WTC11 (cell line): ENCODE measurements around the gene PDZK1.
"Not testable (repeated sequence)": the region's sequence is repeated elsewhere in the genome, so short reads cannot be mapped to it uniquely, and the experiment has no call there.

Experiments used
- JUN ChIP-seq: sonication (generic); formaldehyde crosslinking; IDR thresholded peaks from 2 replicates; pipeline ENCODE4 v1.8.0; 2023; ENCODE audit warnings: mild to moderate bottlenecking, missing genetic modification reagents
- MXD4 ChIP-seq: fragments of 250-450 bp; sonication (Bioruptor Pico); IDR thresholded peaks from 2 replicates; pipeline ENCODE4 v1.8.0; 2021; ENCODE audit warnings: mild to moderate bottlenecking, moderate library complexity, borderline replicate concordance
- NR2C2 ChIP-seq: sonication (generic); formaldehyde crosslinking; IDR thresholded peaks from 2 replicates; pipeline ENCODE4 v1.8.0; 2022; ENCODE audit warnings: mild to moderate bottlenecking, missing genetic modification reagents
- SP1 ChIP-seq: sonication (generic); formaldehyde crosslinking; conservative IDR thresholded peaks from 2 replicates; pipeline ENCODE4 v1.8.1; 2022; ENCODE audit warnings: missing genetic modification reagents
- USF2 ChIP-seq: sonication (generic); formaldehyde crosslinking; IDR thresholded peaks from 2 replicates; pipeline ENCODE4 v1.8.1; 2023; ENCODE audit warnings: mild to moderate bottlenecking, missing genetic modification reagents, moderate library complexity
- ZSCAN18 ChIP-seq: fragments of 250-450 bp; sonication (Bioruptor Pico); IDR thresholded peaks from 2 replicates; pipeline ENCODE4 v2.1.2; 2022; ENCODE audit warnings: mild to moderate bottlenecking, moderate library complexity
- TF ChIP-seq, protein P1 (sequence below): fragments of 200-600 bp; IDR thresholded peaks from 2 replicates; pipeline ENCODE4 v1.8.0; 2022; ENCODE audit warnings: antibody characterized with exemption
- TF ChIP-seq, protein P2 (sequence below): fragments of 250-450 bp; sonication (Bioruptor Pico); conservative IDR thresholded peaks from 2 replicates; pipeline ENCODE4 v1.9.0; 2021; ENCODE audit warnings: mild to moderate bottlenecking
- TF ChIP-seq, protein P3 (sequence below): sonication (generic); formaldehyde crosslinking; IDR thresholded peaks from 2 replicates; pipeline ENCODE4 v1.8.1; 2023; ENCODE audit warnings: mild to moderate bottlenecking, missing genetic modification reagents, borderline replicate concordance

DNA sequence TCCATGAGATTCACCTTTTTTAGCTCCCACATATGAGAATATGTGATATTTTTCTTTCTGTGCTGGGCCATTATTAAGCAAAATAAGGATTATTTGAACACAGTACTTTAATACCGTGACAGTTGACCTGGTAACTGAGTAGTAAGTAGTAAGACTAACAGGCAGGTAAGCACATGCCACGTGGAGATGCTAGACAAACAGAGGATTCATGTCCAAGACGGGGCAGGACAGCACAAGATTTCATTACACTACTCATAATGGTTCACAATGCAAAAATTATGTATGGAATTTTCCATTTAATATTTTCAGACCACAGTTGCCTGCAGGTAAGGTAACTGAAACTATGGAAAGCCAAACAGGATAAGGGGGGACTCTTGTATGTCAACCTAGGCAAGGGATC, 22.3 kb downstream of the PDZK1 start:
- TF ChIP-seq, protein P1, sequence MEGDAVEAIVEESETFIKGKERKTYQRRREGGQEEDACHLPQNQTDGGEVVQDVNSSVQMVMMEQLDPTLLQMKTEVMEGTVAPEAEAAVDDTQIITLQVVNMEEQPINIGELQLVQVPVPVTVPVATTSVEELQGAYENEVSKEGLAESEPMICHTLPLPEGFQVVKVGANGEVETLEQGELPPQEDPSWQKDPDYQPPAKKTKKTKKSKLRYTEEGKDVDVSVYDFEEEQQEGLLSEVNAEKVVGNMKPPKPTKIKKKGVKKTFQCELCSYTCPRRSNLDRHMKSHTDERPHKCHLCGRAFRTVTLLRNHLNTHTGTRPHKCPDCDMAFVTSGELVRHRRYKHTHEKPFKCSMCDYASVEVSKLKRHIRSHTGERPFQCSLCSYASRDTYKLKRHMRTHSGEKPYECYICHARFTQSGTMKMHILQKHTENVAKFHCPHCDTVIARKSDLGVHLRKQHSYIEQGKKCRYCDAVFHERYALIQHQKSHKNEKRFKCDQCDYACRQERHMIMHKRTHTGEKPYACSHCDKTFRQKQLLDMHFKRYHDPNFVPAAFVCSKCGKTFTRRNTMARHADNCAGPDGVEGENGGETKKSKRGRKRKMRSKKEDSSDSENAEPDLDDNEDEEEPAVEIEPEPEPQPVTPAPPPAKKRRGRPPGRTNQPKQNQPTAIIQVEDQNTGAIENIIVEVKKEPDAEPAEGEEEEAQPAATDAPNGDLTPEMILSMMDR: not testable (repeated sequence)
- TF ChIP-seq, protein P2, sequence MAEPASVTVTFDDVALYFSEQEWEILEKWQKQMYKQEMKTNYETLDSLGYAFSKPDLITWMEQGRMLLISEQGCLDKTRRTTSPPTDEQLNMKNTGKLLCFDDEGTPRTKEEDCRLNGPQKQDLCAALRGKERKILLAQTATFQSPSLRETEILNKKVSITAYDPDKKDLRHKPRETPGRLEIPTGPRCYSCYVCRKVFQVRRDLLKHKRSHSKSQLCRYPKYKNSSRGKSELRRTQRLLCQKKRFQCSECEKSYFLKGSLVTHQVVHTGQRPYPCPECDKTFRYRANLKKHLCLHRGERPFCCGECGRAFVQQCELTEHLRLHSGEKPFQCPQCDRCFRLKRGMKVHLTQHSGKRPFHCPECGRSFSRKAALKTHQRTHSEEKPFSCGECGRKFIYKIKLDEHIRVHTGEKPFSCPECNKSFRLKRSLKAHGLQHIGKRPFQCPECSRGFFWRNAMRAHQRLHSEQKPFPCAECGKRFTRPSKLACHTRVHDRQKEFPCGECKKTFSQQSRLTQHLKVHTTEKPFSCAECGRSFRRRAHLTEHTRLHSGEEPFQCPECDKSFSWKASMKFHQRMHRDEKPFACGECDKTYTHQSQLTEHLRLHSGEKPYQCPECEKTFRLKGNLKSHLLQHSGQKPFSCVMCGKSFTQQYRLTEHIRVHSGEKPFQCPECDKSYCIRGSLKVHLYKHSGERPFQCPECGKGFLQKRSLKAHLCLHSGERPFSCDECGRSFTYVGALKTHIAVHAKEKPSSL (CRISPR knock-in tag): not testable (repeated sequence)
- not testable (repeated sequence) for TF ChIP-seq MXD4 (CRISPR knock-in tag); JUN (CRISPR knock-in tag); ZSCAN18 (CRISPR knock-in tag); USF2 (CRISPR knock-in tag); NR2C2; SP1 (CRISPR knock-in tag)
- TF ChIP-seq, protein P3, sequence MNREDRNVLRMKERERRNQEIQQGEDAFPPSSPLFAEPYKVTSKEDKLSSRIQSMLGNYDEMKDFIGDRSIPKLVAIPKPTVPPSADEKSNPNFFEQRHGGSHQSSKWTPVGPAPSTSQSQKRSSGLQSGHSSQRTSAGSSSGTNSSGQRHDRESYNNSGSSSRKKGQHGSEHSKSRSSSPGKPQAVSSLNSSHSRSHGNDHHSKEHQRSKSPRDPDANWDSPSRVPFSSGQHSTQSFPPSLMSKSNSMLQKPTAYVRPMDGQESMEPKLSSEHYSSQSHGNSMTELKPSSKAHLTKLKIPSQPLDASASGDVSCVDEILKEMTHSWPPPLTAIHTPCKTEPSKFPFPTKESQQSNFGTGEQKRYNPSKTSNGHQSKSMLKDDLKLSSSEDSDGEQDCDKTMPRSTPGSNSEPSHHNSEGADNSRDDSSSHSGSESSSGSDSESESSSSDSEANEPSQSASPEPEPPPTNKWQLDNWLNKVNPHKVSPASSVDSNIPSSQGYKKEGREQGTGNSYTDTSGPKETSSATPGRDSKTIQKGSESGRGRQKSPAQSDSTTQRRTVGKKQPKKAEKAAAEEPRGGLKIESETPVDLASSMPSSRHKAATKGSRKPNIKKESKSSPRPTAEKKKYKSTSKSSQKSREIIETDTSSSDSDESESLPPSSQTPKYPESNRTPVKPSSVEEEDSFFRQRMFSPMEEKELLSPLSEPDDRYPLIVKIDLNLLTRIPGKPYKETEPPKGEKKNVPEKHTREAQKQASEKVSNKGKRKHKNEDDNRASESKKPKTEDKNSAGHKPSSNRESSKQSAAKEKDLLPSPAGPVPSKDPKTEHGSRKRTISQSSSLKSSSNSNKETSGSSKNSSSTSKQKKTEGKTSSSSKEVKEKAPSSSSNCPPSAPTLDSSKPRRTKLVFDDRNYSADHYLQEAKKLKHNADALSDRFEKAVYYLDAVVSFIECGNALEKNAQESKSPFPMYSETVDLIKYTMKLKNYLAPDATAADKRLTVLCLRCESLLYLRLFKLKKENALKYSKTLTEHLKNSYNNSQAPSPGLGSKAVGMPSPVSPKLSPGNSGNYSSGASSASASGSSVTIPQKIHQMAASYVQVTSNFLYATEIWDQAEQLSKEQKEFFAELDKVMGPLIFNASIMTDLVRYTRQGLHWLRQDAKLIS: not testable (repeated sequence)
